ENCODE measurements around the gene SETD3.

Gene SETD3

GRCh38 chr14:99426813-99427346 lies 53.8 kb downstream of the SETD3 start:
- H3K4me3 ChIP-seq (ENCODE audit: low read depth, low read length) = no peak overlapping the region
- DNase-seq (ENCODE audit: low read depth) = no peak
- TF ChIP-seq CTCF (IDR thresholded peaks at IDR 0.05; ENCODE audit: control insufficient read depth, extremely low read depth, insufficient read depth) = no peak

- TF ChIP-seq CTCF (IDR thresholded peaks at IDR 0.05; ENCODE audit: control insufficient read depth, extremely low read depth, insufficient read depth) = no peak
- DNase-seq (ENCODE audit: low read depth) = no peak
- H3K4me3 ChIP-seq (ENCODE audit: low read depth, low read length) = no peak overlapping the region
Measured at GRCh38 chr14:99426265-99426664, 54.4 kb downstream of the SETD3 start.

- DNase-seq (ENCODE audit: low read depth) = no peak
- H3K4me3 ChIP-seq (ENCODE audit: low read depth, low read length) = no peak overlapping the region
- TF ChIP-seq CTCF (IDR thresholded peaks at IDR 0.05; ENCODE audit: control insufficient read depth, extremely low read depth, insufficient read depth) = no peak
Measured at GRCh38 chr14:99425272-99425681, 55.4 kb downstream of the SETD3 start.

- TF ChIP-seq CTCF (IDR thresholded peaks at IDR 0.05; ENCODE audit: control insufficient read depth, extremely low read depth, insufficient read depth) = no peak
- DNase-seq (ENCODE audit: low read depth) = no peak
- no peak overlapping the region for H3K4me3 ChIP-seq (ENCODE audit: low read depth, low read length)
Measured at GRCh38 chr14:99424306-99424877, 56.3 kb downstream of the SETD3 start.

- TF ChIP-seq CTCF (IDR thresholded peaks at IDR 0.05; ENCODE audit: control insufficient read depth, extremely low read depth, insufficient read depth) = no peak
- no peak for DNase-seq (ENCODE audit: low read depth)
Measured at GRCh38 chr14:99423434-99423833, 57.2 kb downstream of the SETD3 start.

GRCh38 chr14:99422228-99423010 lies 58.2 kb downstream of the SETD3 start:
- TF ChIP-seq CTCF (IDR thresholded peaks at IDR 0.05; ENCODE audit: control insufficient read depth, extremely low read depth, insufficient read depth) = no peak
- no peak overlapping the region for H3K4me3 ChIP-seq (ENCODE audit: low read depth, low read length)
- no peak for DNase-seq (ENCODE audit: low read depth)

More at GRCh38 chr14:99423434-99423833, 57.2 kb downstream of the SETD3 start:
- no peak overlapping the region for H3K4me3 ChIP-seq (ENCODE audit: low read depth, low read length)
